ENCODE data around the gene FER1L5. TPM values are rescaled to one million over a fixed set of nuclear protein-coding genes. Genes with fewer than 3 reads are reported as not detected.

Gene FER1L5
- total and polyA plus RNA-seq, 2 of the 8 experiments (the other 6 are each of a cell fraction or from before 2014, with no cell fraction given), result 0.23 to 0.88 TPM

DNA sequence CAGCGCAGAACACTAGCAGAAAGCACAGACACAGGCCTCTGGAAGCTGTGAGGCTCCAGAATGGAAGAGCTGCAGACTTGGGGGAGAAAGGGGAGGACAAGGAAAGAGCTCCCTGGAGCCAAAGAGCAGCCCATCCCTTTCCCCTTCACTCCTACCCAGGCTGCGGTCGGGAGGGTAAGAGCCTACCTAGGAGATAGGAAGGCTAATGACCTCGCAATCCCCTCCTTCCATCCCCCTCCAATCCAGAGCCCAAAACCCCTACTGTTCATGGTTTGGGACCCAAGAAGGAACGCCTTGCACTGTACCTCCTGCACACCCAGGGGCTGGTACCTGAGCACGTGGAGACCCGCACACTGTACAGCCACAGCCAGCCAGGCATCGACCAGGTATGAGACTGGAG lies 57.5 kb downstream of the FER1L5 start:
- Histone ChIP-seq H2BK5ac (ENCODE audit: low read depth, low read length) (no peak overlapping the region), H4K8ac (ENCODE audit: extremely low read depth, insufficient read depth, low read length) (no peak overlapping the region), H4K91ac (replicated peaks; ENCODE audit: insufficient read length, low read length) (no peak overlapping the region), H3K23me2 (ENCODE audit: low read depth, low read length) (no peaks in the 10 kb centered on the region), H2BK15ac (ENCODE audit: low read length) (no peak overlapping the region), H3K14ac (ENCODE audit: insufficient read length) (no peak overlapping the region), H2AK5ac (ENCODE audit: low read depth, low read length) (no peak overlapping the region), H3K27ac (ENCODE audit: low read depth, low read length) (no peak overlapping the region), H3K79me2 (ENCODE audit: control insufficient read depth in 1 of 2, insufficient read depth in 2 of 2, low read length in 2 of 2) (no peaks in the 10 kb centered on the region), H3K18ac (ENCODE audit: extremely low read depth, low read length) (no peak overlapping the region), H3K79me1 (ENCODE audit: low read depth, low read length) (no peaks in the 10 kb centered on the region), H2BK120ac (replicated peaks; ENCODE audit: low read depth, low read length) (no peak overlapping the region), H3K4ac (replicated peaks; ENCODE audit: insufficient read length, low read depth, low read length) (no peak overlapping the region), H3K9ac (replicated peaks in 1 of 4; ENCODE audit: extremely low read depth in 1 of 4, low read depth in 3 of 4, low read length in 3 of 4) (no peak overlapping the region), H3K56ac (replicated peaks; ENCODE audit: insufficient read length, low read depth, low read length) (no peak overlapping the region), H3K4me2 (ENCODE audit: insufficient read depth in 1 of 2, low read depth in 2 of 2, low read length in 2 of 2) (no peak overlapping the region), H3K9me3 (ENCODE audit: insufficient read depth in 2 of 2, low read depth in 1 of 2, low read length in 1 of 2) (no peaks in the 10 kb centered on the region), H3K4me3 (ENCODE audit: extremely low read depth in 1 of 4, insufficient read depth in 2 of 4, low read depth in 3 of 4, low read length in 4 of 4) (no peak overlapping the region), H3K4me1 (replicated peaks in 1 of 4; ENCODE audit: control insufficient read depth in 3 of 4, insufficient read depth in 4 of 4, low read length in 3 of 4) (no peaks in the 10 kb centered on the region), H2BK12ac (ENCODE audit: low read depth, low read length) (no peak overlapping the region), H2AFZ (ENCODE audit: low read length) (no peak overlapping the region), H3K36me3 (ENCODE audit: control insufficient read depth in 2 of 4, insufficient read depth in 4 of 4, low read length in 3 of 4) (no peaks in the 10 kb centered on the region; a peak in 2 of 8 replicates), H2BK20ac (ENCODE audit: low read length) (no peak overlapping the region), H4K5ac (ENCODE audit: insufficient read length, low read depth, low read length) (no peak overlapping the region), H4K20me1 (replicated peaks in 1 of 2; ENCODE audit: control insufficient read depth in 1 of 2, insufficient read depth in 2 of 2, low read length in 2 of 2) (no peaks in the 10 kb centered on the region), H3K27me3 (replicated peaks in 1 of 4; ENCODE audit: control insufficient read depth in 3 of 4, extremely low read depth in 1 of 4, insufficient read depth in 3 of 4, low read length in 3 of 4) (no peaks in the 10 kb centered on the region), H3K23ac (ENCODE audit: insufficient read length) (no peak overlapping the region)
- DNase-seq (ENCODE audit: low read depth in 1 of 2, low spot score in 2 of 2) (no peak), FAIRE-seq (no peak)
- 95% methylated on average over 8 of the region's 8 CpGs; no CpG with 5 or more reads in 1 of the 2 experiments for WGBS, 2 experiments (ENCODE audit: extremely low coverage in 1 of 2, insufficient coverage in 1 of 2, insufficient read length in 1 of 2, insufficient replicate concordance in 2 of 2, low coverage in 1 of 2, low lambda C conversion rate in 2 of 2, missing lambda C conversion rate in 1 of 2)
- POLR2A ChIA-PET (ENCODE audit: partially characterized antibody), result interaction anchor here (0.7 to 1.4 kb wide), 2 partner anchors 28 to 32 kb away, joined by 3 to 4 read pairs; no protein-coding TSS in a partner anchor
- CTCF ChIA-PET (ENCODE audit: partially characterized antibody), result interaction anchor here (0.6 to 1.8 kb wide), 7 partner anchors 10 to 63 kb away, joined by 3 to 7 read pairs (median 4); partner anchors contain the start of genes CNNM4 and LMAN2L
- TF ChIP-seq KDM4A (IDR thresholded peaks at IDR 0.05; ENCODE audit: low read depth, low read length, severe bottlenecking), result no peak
- TF ChIP-seq EP300 (IDR thresholded peaks at IDR 0.05; ENCODE audit: borderline replicate concordance in 1 of 2, low read depth in 2 of 2, low read length in 2 of 2), result no peak
- no peak for TF ChIP-seq HDAC2 (IDR thresholded peaks at IDR 0.05; ENCODE audit: borderline replicate concordance in 1 of 2, low read depth in 2 of 2, low read length in 2 of 2)
- TF ChIP-seq, protein P1, sequence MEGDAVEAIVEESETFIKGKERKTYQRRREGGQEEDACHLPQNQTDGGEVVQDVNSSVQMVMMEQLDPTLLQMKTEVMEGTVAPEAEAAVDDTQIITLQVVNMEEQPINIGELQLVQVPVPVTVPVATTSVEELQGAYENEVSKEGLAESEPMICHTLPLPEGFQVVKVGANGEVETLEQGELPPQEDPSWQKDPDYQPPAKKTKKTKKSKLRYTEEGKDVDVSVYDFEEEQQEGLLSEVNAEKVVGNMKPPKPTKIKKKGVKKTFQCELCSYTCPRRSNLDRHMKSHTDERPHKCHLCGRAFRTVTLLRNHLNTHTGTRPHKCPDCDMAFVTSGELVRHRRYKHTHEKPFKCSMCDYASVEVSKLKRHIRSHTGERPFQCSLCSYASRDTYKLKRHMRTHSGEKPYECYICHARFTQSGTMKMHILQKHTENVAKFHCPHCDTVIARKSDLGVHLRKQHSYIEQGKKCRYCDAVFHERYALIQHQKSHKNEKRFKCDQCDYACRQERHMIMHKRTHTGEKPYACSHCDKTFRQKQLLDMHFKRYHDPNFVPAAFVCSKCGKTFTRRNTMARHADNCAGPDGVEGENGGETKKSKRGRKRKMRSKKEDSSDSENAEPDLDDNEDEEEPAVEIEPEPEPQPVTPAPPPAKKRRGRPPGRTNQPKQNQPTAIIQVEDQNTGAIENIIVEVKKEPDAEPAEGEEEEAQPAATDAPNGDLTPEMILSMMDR (IDR thresholded peaks at IDR 0.05; ENCODE audit: control extremely low read depth in 1 of 3, insufficient read depth in 1 of 3, low read depth in 1 of 3, low read length in 3 of 3), result no peak
- no peak for TF ChIP-seq YY1 (IDR thresholded peaks at IDR 0.05; ENCODE audit: low read depth, low read length)
- TF ChIP-seq, protein P2, sequence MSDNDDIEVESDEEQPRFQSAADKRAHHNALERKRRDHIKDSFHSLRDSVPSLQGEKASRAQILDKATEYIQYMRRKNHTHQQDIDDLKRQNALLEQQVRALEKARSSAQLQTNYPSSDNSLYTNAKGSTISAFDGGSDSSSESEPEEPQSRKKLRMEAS (IDR thresholded peaks at IDR 0.05), result no peak
- TF ChIP-seq RNF2 (IDR thresholded peaks at IDR 0.05; ENCODE audit: borderline replicate concordance, low read depth, low read length, missing control alignments, poor library complexity, severe bottlenecking), result no peak
- TF ChIP-seq SP2 (IDR thresholded peaks at IDR 0.05; ENCODE audit: low read length), result no peak
- TF ChIP-seq, protein P3, sequence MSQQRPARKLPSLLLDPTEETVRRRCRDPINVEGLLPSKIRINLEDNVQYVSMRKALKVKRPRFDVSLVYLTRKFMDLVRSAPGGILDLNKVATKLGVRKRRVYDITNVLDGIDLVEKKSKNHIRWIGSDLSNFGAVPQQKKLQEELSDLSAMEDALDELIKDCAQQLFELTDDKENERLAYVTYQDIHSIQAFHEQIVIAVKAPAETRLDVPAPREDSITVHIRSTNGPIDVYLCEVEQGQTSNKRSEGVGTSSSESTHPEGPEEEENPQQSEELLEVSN (IDR thresholded peaks at IDR 0.05), result no peak
